ENCODE results near the gene EFCAB6. TPM values are rescaled to one million over a fixed set of nuclear protein-coding genes. Genes with fewer than 3 reads are reported as not detected.

Gene EFCAB6
- total RNA-seq, 1 experiment from 2014 or later, result 0.94 TPM

DNA sequence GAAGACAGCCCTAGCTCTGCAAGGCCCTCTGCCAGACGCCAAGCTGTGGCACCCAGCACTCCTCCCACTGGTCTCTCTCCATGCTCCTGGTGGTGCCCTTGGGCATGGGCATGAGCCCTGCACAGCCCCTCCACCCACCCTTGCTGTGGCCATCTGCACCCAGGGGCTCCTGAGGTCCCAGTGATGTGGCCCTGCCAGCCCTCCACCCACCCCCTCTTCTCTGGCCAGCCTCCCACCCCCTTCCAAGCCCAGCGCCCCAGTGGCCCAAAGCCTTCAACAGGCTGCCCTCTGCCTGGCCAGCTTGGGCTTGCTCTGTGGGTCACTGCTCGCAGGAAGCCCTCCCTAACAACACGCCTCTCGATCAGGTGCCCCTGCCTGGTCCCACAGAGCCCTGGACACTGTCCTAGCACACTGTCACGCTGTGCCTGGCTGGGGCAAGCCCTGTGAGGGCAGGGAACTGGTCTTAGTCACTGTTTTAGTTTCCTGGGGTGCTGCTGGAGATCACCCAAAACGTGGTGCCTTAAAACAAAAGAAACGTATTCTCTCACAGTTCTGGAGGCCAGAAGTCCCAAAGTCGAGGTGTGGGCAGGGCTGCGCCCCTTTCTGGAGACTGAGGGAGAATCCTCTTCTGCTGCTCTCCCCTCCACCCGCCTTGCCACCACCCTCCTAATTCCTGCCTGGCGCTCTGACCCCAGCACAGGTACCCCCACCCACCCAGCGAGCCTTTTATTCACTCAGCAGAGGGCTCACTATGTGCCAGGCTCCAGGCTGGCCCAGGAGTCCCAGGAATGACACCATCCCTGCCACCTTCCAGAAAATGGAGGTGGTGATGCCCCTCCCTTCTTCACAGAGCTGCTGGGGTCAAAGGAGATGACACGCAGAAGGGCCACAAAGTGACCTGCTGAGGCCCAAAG lies 35.5 kb upstream of the EFCAB6 start:
- Mint-ChIP-seq H3K36me3 (no peaks in the 10 kb centered on the region), H3K9me3 (no peaks in the 10 kb centered on the region), H3K27ac (no peak overlapping the region), H3K4me3 (no peak overlapping the region), H3K4me1 (peaks cover 27% of the 10 kb centered on the region), H3K27me3 (ENCODE audit: low read depth) (no peaks in the 10 kb centered on the region)
- CTCF ChIA-PET, result interaction anchor here (0.9 to 11.6 kb wide), 11 partner anchors 14 to 106 kb away, joined by 3 to 140 read pairs (median 4); partner anchors contain the start of gene SULT4A1
- no peak for TF ChIP-seq ETV6 (CRISPR knock-in tag; IDR thresholded peaks at IDR 0.05)
- TF ChIP-seq CBFB (CRISPR knock-in tag; IDR thresholded peaks at IDR 0.05; ENCODE audit: low read depth), result no peak
- no peak for TF ChIP-seq ATF1 (CRISPR knock-in tag; IDR thresholded peaks at IDR 0.05)
- TF ChIP-seq NR3C1 (CRISPR knock-in tag; conservative IDR thresholded peaks at IDR 0.05; ENCODE audit: low read depth), result no peak
- no peak for TF ChIP-seq EMX1 (CRISPR knock-in tag; IDR thresholded peaks at IDR 0.05)
- TF ChIP-seq, protein P1, sequence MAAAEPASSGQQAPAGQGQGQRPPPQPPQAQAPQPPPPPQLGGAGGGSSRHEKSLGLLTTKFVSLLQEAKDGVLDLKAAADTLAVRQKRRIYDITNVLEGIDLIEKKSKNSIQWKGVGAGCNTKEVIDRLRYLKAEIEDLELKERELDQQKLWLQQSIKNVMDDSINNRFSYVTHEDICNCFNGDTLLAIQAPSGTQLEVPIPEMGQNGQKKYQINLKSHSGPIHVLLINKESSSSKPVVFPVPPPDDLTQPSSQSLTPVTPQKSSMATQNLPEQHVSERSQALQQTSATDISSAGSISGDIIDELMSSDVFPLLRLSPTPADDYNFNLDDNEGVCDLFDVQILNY (CRISPR knock-in tag; IDR thresholded peaks at IDR 0.05), result no peak
- no peak for TF ChIP-seq TP53 (CRISPR knock-in tag; IDR thresholded peaks at IDR 0.05)
- TF ChIP-seq, protein P2, sequence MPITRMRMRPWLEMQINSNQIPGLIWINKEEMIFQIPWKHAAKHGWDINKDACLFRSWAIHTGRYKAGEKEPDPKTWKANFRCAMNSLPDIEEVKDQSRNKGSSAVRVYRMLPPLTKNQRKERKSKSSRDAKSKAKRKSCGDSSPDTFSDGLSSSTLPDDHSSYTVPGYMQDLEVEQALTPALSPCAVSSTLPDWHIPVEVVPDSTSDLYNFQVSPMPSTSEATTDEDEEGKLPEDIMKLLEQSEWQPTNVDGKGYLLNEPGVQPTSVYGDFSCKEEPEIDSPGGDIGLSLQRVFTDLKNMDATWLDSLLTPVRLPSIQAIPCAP (CRISPR knock-in tag; IDR thresholded peaks at IDR 0.05), result no peak
- TF ChIP-seq MXD4 (CRISPR knock-in tag; IDR thresholded peaks at IDR 0.05; ENCODE audit: borderline replicate concordance), result no peak
- TF ChIP-seq, protein P3, sequence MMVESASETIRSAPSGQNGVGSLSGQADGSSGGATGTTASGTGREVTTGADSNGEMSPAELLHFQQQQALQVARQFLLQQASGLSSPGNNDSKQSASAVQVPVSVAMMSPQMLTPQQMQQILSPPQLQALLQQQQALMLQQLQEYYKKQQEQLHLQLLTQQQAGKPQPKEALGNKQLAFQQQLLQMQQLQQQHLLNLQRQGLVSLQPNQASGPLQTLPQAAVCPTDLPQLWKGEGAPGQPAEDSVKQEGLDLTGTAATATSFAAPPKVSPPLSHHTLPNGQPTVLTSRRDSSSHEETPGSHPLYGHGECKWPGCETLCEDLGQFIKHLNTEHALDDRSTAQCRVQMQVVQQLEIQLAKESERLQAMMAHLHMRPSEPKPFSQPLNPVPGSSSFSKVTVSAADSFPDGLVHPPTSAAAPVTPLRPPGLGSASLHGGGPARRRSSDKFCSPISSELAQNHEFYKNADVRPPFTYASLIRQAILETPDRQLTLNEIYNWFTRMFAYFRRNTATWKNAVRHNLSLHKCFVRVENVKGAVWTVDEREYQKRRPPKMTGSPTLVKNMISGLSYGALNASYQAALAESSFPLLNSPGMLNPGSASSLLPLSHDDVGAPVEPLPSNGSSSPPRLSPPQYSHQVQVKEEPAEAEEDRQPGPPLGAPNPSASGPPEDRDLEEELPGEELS (CRISPR knock-in tag; IDR thresholded peaks at IDR 0.05), result no peak
- no peak for TF ChIP-seq IRF2 (CRISPR knock-in tag; IDR thresholded peaks at IDR 0.05; ENCODE audit: borderline replicate concordance, low read depth)
- ATAC-seq, result no peak
- POLR2A ChIA-PET, result interaction anchor here (0.5 kb wide), 1 partner anchor 261 kb away, joined by 5 read pairs; no protein-coding TSS in a partner anchor
- no peak for DNase-seq (ENCODE audit: low spot score)

DNA sequence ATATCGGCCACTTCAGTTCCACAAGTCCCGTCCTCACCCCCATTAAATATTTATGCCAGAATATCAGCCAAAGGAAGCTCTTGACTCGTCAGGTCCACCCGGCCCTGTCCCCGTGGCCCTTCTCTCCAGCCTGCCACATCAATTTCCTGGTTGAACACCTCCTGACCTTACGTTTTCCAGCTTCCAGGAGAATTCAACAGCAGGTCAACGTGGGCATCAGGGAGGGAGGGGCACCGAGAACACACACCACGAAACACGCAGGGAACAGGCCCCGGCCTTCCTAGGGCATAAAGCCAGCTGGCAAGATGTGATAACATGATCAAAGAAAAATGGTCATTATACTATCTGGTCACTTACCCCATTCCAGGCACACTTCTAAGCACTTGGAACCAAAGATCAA lies 34.9 kb upstream of the EFCAB6 start:
- ChIA-PET POLR2A (interaction anchor here (0.5 kb wide), 1 partner anchor 261 kb away, joined by 5 read pairs; no protein-coding TSS in a partner anchor), CTCF (interaction anchor here (0.9 to 11.6 kb wide), 4 partner anchors 17 to 99 kb away, joined by 3 to 140 read pairs (median 4); no protein-coding TSS in a partner anchor)
- DNase-seq (ENCODE audit: low spot score), result no peak
- no peak for ATAC-seq
- Mint-ChIP-seq H3K27me3 (ENCODE audit: low read depth) (no peaks in the 10 kb centered on the region), H3K27ac (peak overlapping the region; percentile 0; the same call in 1 of the 2 replicates), H3K9me3 (no peaks in the 10 kb centered on the region), H3K36me3 (no peaks in the 10 kb centered on the region), H3K4me1 (peaks cover 27% of the 10 kb centered on the region), H3K4me3 (no peak overlapping the region)
- TF ChIP-seq, protein P4, sequence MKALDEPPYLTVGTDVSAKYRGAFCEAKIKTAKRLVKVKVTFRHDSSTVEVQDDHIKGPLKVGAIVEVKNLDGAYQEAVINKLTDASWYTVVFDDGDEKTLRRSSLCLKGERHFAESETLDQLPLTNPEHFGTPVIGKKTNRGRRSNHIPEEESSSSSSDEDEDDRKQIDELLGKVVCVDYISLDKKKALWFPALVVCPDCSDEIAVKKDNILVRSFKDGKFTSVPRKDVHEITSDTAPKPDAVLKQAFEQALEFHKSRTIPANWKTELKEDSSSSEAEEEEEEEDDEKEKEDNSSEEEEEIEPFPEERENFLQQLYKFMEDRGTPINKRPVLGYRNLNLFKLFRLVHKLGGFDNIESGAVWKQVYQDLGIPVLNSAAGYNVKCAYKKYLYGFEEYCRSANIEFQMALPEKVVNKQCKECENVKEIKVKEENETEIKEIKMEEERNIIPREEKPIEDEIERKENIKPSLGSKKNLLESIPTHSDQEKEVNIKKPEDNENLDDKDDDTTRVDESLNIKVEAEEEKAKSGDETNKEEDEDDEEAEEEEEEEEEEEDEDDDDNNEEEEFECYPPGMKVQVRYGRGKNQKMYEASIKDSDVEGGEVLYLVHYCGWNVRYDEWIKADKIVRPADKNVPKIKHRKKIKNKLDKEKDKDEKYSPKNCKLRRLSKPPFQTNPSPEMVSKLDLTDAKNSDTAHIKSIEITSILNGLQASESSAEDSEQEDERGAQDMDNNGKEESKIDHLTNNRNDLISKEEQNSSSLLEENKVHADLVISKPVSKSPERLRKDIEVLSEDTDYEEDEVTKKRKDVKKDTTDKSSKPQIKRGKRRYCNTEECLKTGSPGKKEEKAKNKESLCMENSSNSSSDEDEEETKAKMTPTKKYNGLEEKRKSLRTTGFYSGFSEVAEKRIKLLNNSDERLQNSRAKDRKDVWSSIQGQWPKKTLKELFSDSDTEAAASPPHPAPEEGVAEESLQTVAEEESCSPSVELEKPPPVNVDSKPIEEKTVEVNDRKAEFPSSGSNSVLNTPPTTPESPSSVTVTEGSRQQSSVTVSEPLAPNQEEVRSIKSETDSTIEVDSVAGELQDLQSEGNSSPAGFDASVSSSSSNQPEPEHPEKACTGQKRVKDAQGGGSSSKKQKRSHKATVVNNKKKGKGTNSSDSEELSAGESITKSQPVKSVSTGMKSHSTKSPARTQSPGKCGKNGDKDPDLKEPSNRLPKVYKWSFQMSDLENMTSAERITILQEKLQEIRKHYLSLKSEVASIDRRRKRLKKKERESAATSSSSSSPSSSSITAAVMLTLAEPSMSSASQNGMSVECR (CRISPR knock-in tag; IDR thresholded peaks at IDR 0.05; ENCODE audit: borderline replicate concordance), result no peak
- no peak for TF ChIP-seq GTF2I (CRISPR knock-in tag; conservative IDR thresholded peaks at IDR 0.05)
- no peak for TF ChIP-seq TEAD1 (CRISPR knock-in tag; IDR thresholded peaks at IDR 0.05)
- no peak for TF ChIP-seq TCF7 (CRISPR knock-in tag; IDR thresholded peaks at IDR 0.05; ENCODE audit: low read depth)
- TF ChIP-seq, protein P5, sequence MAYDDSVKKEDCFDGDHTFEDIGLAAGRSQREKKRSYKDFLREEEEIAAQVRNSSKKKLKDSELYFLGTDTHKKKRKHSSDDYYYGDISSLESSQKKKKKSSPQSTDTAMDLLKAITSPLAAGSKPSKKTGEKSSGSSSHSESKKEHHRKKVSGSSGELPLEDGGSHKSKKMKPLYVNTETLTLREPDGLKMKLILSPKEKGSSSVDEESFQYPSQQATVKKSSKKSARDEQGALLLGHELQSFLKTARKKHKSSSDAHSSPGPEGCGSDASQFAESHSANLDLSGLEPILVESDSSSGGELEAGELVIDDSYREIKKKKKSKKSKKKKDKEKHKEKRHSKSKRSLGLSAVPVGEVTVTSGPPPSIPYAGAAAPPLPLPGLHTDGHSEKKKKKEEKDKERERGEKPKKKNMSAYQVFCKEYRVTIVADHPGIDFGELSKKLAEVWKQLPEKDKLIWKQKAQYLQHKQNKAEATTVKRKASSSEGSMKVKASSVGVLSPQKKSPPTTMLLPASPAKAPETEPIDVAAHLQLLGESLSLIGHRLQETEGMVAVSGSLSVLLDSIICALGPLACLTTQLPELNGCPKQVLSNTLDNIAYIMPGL (CRISPR knock-in tag; IDR thresholded peaks at IDR 0.05), result no peak
- no peak for TF ChIP-seq RELA (CRISPR knock-in tag; IDR thresholded peaks at IDR 0.05; ENCODE audit: borderline replicate concordance)
- no peak for TF ChIP-seq ZNF671 (CRISPR knock-in tag; IDR thresholded peaks at IDR 0.05)
- TF ChIP-seq ZNF423 (CRISPR knock-in tag; IDR thresholded peaks at IDR 0.05), result no peak
- no peak for TF ChIP-seq NFYB (CRISPR knock-in tag; conservative IDR thresholded peaks at IDR 0.05; ENCODE audit: low read depth)
- no peak for TF ChIP-seq ZNF232 (CRISPR knock-in tag; IDR thresholded peaks at IDR 0.05)
- TF ChIP-seq, protein P6, sequence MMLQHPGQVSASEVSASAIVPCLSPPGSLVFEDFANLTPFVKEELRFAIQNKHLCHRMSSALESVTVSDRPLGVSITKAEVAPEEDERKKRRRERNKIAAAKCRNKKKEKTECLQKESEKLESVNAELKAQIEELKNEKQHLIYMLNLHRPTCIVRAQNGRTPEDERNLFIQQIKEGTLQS (CRISPR knock-in tag; conservative IDR thresholded peaks at IDR 0.05), result no peak
- TF ChIP-seq, protein P7, sequence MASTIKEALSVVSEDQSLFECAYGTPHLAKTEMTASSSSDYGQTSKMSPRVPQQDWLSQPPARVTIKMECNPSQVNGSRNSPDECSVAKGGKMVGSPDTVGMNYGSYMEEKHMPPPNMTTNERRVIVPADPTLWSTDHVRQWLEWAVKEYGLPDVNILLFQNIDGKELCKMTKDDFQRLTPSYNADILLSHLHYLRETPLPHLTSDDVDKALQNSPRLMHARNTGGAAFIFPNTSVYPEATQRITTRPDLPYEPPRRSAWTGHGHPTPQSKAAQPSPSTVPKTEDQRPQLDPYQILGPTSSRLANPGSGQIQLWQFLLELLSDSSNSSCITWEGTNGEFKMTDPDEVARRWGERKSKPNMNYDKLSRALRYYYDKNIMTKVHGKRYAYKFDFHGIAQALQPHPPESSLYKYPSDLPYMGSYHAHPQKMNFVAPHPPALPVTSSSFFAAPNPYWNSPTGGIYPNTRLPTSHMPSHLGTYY (CRISPR knock-in tag; IDR thresholded peaks at IDR 0.05), result no peak
